HepG2 (cell line): ENCODE measurements around the gene CD6. TPM values are rescaled to one million over a fixed set of nuclear protein-coding genes. Genes with fewer than 3 reads are reported as not detected.

Experiments
- ATAC-seq: fragments of 200-7000 bp; cut with Tn5 transposase; 3 replicates; pipeline ENCODE4 v1.9.1; 2020; ENCODE audit warnings: mild to moderate bottlenecking, moderate library complexity
- BruUV-seq: library from RNA; stranded (reverse); fragments of 400-500 nt; replicated peaks from 2 replicates; lab custom pipeline; 2021; lab: Mats Ljungman, UMichigan
- CTCF ChIA-PET: fragments of 300-600 bp; formaldehyde crosslinking; extraction: SDS; loops from one replicate; lab custom pipeline; 2021; ENCODE audit warnings: low total read pairs, inconsistent platforms, low intra/inter-chr PET ratio; lab: Yijun Ruan, JAX
- POLR2A ChIA-PET: fragments of 350-600 bp; sonication (Branson Sonifier 250); formaldehyde crosslinking; loops from one replicate; lab custom pipeline; 2020; ENCODE audit warnings: antibody characterized with exemption, inconsistent platforms; lab: Yijun Ruan, JAX
- DNase-seq: peaks from one replicate; pipeline ENCODE4 v3.0.0-alpha.2; 2015; ENCODE audit warnings: low spot score
- FAIRE-seq: peaks from 3 replicates; lab custom pipeline; 2011; peaks lifted over from hg19 to GRCh38; lab: Jason Lieb, UNC
- H2AFZ ChIP-seq: one replicate; pipeline ENCODE4 v1.6.1; 2011; ENCODE audit warnings: low read length, inconsistent platforms
- H3K27ac ChIP-seq: fragments of 300-600 bp; 3 replicates; pipeline ENCODE4 v1.8.0; 2011; ENCODE audit warnings: mixed run types, mild to moderate bottlenecking, mixed read lengths, low read length, inconsistent platforms; ENCODE audit not compliant: insufficient read depth; ENCODE audit errors: extremely low read length
- H3K27me3 ChIP-seq, 2 experiments: fragments of 200-600 bp in 1 of 2; 2 replicates in 1 of 2; 3 replicates in 1 of 2; pipeline versions ENCODE4 v1.6.0 to v1.8.0; 2011; ENCODE audit warnings: low read length in 2 of 2, mild to moderate bottlenecking in 2 of 2, moderate library complexity in 2 of 2, inconsistent platforms in 1 of 2; ENCODE audit not compliant: insufficient read depth in 2 of 2, control insufficient read depth in 1 of 2
- H3K36me3 ChIP-seq, 2 experiments: fragments of 200-600 bp in 1 of 2; replicated peaks in 1 of 2; 2 replicates in 1 of 2; 3 replicates in 1 of 2; pipeline versions ENCODE4 v1.5.1 to v1.8.0; 2011; ENCODE audit warnings: low read length in 2 of 2, inconsistent platforms in 1 of 2; ENCODE audit not compliant: insufficient read depth in 2 of 2, control insufficient read depth in 1 of 2
- H3K4me1 ChIP-seq: 2 replicates; pipeline ENCODE4 v1.5.1; 2012; ENCODE audit warnings: low read length, inconsistent platforms; ENCODE audit not compliant: insufficient read depth
- H3K4me2 ChIP-seq: 2 replicates; pipeline ENCODE4 v1.6.0; 2011; ENCODE audit warnings: low read depth, low read length, inconsistent platforms
- H3K4me3 ChIP-seq, 3 experiments: fragments of 200-600 bp in 1 of 3; sonication (generic), shearing (Covaris generic) in 1 of 3; replicated peaks in 1 of 3; 2 replicates each; pipeline ENCODE4 v1.5.1; 2011 to 2016; ENCODE audit warnings: low read length in 3 of 3, inconsistent platforms in 2 of 3, low read depth in 2 of 3, mild to moderate bottlenecking in 2 of 3, control low read depth in 1 of 3, mixed read lengths in 1 of 3; ENCODE audit not compliant: insufficient read depth in 1 of 3
- H3K79me2 ChIP-seq: one replicate; pipeline ENCODE4 v1.6.1; 2011; ENCODE audit warnings: low read length, inconsistent platforms; ENCODE audit not compliant: insufficient read depth
- H3K9ac ChIP-seq: 2 replicates; pipeline ENCODE4 v1.6.0; 2011; ENCODE audit warnings: mild to moderate bottlenecking, low read depth, low read length, inconsistent platforms; ENCODE audit not compliant: insufficient read depth
- H3K9me3 ChIP-seq: 2 replicates; pipeline ENCODE4 v1.5.1; 2012; ENCODE audit warnings: mild to moderate bottlenecking, low read length
- H4K20me1 ChIP-seq: 2 replicates; pipeline ENCODE4 v1.6.0; 2011; ENCODE audit warnings: inconsistent platforms, mild to moderate bottlenecking, low read length, moderate library complexity; ENCODE audit not compliant: insufficient read depth
- ARHGAP35 ChIP-seq: sonication (generic); formaldehyde crosslinking; IDR thresholded peaks from 2 replicates; pipeline ENCODE4 v1.9.0; 2022; ENCODE audit warnings: mild to moderate bottlenecking, inconsistent platforms, moderate library complexity, missing genetic modification reagents, borderline replicate concordance
- ARID4A ChIP-seq: sonication (generic); formaldehyde crosslinking; IDR thresholded peaks from 2 replicates; pipeline ENCODE4 v1.5.0; 2020; ENCODE audit warnings: mild to moderate bottlenecking, missing genetic modification reagents, borderline replicate concordance
- CENPBD1 ChIP-seq: sonication (generic); formaldehyde crosslinking; IDR thresholded peaks from 2 replicates; pipeline ENCODE4 v1.8.0; 2022; ENCODE audit warnings: missing genetic modification reagents, low read depth, mild to moderate bottlenecking, borderline replicate concordance
- DMAP1 ChIP-seq: IDR thresholded peaks from 2 replicates; pipeline ENCODE4 v1.6.1; 2016
- KLF16 ChIP-seq, 2 experiments: sonication (generic) in 1 of 2; formaldehyde crosslinking in 1 of 2; IDR thresholded peaks; 2 replicates each; pipeline versions ENCODE4 v1.6.1 to v1.8.0; 2016 to 2023; ENCODE audit warnings: missing genetic modification reagents in 2 of 2, missing compliant biosample characterization in 1 of 2
- LBX2 ChIP-seq: sonication (generic); formaldehyde crosslinking; IDR thresholded peaks from 2 replicates; pipeline ENCODE4 v1.5.0; 2020; ENCODE audit warnings: missing genetic modification reagents, mild to moderate bottlenecking, borderline replicate concordance
- PLRG1 ChIP-seq: fragments of 450-650 bp; conservative IDR thresholded peaks from 2 replicates; pipeline ENCODE4 v1.6.1; 2016
- POLR2AphosphoS5 ChIP-seq: IDR thresholded peaks from 2 replicates; pipeline ENCODE4 v1.6.1; 2012; ENCODE audit warnings: low read depth, low read length
- PPARG ChIP-seq: conservative IDR thresholded peaks from 2 replicates; pipeline ENCODE4 v1.6.1; 2016; ENCODE audit warnings: missing biosample characterization, missing genetic modification reagents
- RORA ChIP-seq: sonication (generic); formaldehyde crosslinking; IDR thresholded peaks from 2 replicates; pipeline ENCODE4 v1.5.0; 2020; ENCODE audit warnings: mild to moderate bottlenecking, missing genetic modification reagents, moderate library complexity
- SETDB1 ChIP-seq: sonication (generic); formaldehyde crosslinking; IDR thresholded peaks from 2 replicates; pipeline ENCODE4 v1.5.1; 2020; ENCODE audit warnings: missing genetic modification reagents, mild to moderate bottlenecking, borderline replicate concordance
- TFDP1 ChIP-seq: IDR thresholded peaks from 2 replicates; pipeline ENCODE4 v1.6.1; 2016; ENCODE audit warnings: missing compliant biosample characterization, missing genetic modification reagents, borderline replicate concordance
- TFDP2 ChIP-seq: sonication (generic); formaldehyde crosslinking; IDR thresholded peaks from 2 replicates; pipeline ENCODE4 v1.4.0; 2020; ENCODE audit warnings: missing genetic modification reagents
- ZNF441 ChIP-seq: sonication (generic); formaldehyde crosslinking; IDR thresholded peaks from 2 replicates; pipeline ENCODE4 v1.7.0; 2021; ENCODE audit warnings: missing genetic modification reagents, borderline replicate concordance
- ZNF660 ChIP-seq: sonication (generic); formaldehyde crosslinking; IDR thresholded peaks from 2 replicates; pipeline ENCODE4 v1.5.1; 2020; ENCODE audit warnings: mild to moderate bottlenecking, low read depth, missing genetic modification reagents, borderline replicate concordance
- ZNF777 ChIP-seq: sonication (generic); formaldehyde crosslinking; IDR thresholded peaks from 2 replicates; pipeline ENCODE4 v1.4.0; 2020; ENCODE audit warnings: missing genetic modification reagents
- WGBS: methylation state at CpG from one replicate; pipeline ENCODE4 v1.1.6; 2017; ENCODE audit warnings: low lambda C conversion rate; 5-methylcytosine and 5-hydroxymethylcytosine counted together
- in situ Hi-C: cut with HindIII; loops from 2 replicates; pipeline ENCODE4 v1.10.0; 2017; ENCODE audit warnings: low pct_unique_long_range_greater_than_20kb; ENCODE audit not compliant: extremely low pct_ligation_motif_present
- intact Hi-C: fragments of 100-400 bp; cut with micrococcal nuclease; formaldehyde crosslinking; loops from one replicate; pipeline ENCODE4 v1.10.0; 2022; ENCODE audit not compliant: unreplicated experiment
- polyA plus RNA-seq, 8 experiments: library from polyadenylated mRNA; depleted of rRNA in 3 of 8; stranded (reverse) in 7 of 8; unstranded in 1 of 8; fragments of >200 nt; fragmentation: Illumina TruSeq in 4 of 8; extraction: Trizol in 4 of 8; gene quantifications; 2 replicates each; pipeline versions ENCODE4 v1.2.1 to v1.2.3, GENCODE V29; 2011 to 2016; ENCODE audit warnings: low read depth in 4 of 8, missing spikeins in 1 of 8, mixed read lengths in 1 of 8; ENCODE audit not compliant: insufficient read depth in 1 of 8
- total RNA-seq, 5 experiments: library from RNA; depleted of rRNA; stranded (reverse); fragments of >200 nt; fragmentation: Illumina TruSeq; extraction: Trizol; gene quantifications; 2 replicates each; pipeline ENCODE4 v1.2.3, GENCODE V29; 2016; ENCODE audit warnings: low read depth in 1 of 5

The CD6 gene
- total and polyA plus RNA-seq, 2 of the 13 experiments (the other 11 are each of a cell fraction or from before 2014, with no cell fraction given), result not detected

GRCh38 chr11:61049859-61050258 is 78.4 kb downstream of the CD6 start (continued):
- TF ChIP-seq ARHGAP35 (no peak), CENPBD1 (CRISPR knock-in tag) (no peak), PLRG1 (no peak), POLR2AphosphoS5 (no peak), TFDP2 (CRISPR knock-in tag) (no peak)

- Histone ChIP-seq H4K20me1 (no peaks in the 10 kb centered on the region), H3K9ac (no peak overlapping the region), H3K27me3 (peaks cover 2 to 79% of the 10 kb centered on the region in 2 experiments; a peak in 4 of 5 replicates), H3K79me2 (no peaks in the 10 kb centered on the region), H3K4me1 (no peaks in the 10 kb centered on the region), H3K36me3 (no peaks in the 10 kb centered on the region), H3K27ac (no peak overlapping the region), H3K4me2 (no peak overlapping the region), H2AFZ (no peak overlapping the region), H3K4me3 (no peak overlapping the region), H3K9me3 (no peaks in the 10 kb centered on the region)
- no peak for DNase-seq
- ChIA-PET POLR2A (no interaction called here), CTCF (no interaction called here)
- intact Hi-C loops, result no loop called here
- no peak for FAIRE-seq
- BruUV-seq, result no TSS peak
- no peak; the same call in 2 of the 3 replicates for ATAC-seq
- in situ Hi-C loops, result no loop called here
- 13% methylated on average over 6 of the region's 13 CpGs for WGBS
- TF ChIP-seq KLF16 (CRISPR knock-in tag; IDR thresholded peaks at IDR 0.05) (no peak), ZNF777 (no peak), PPARG (no peak), ZNF660 (CRISPR knock-in tag) (no peak), TFDP1 (CRISPR knock-in tag) (no peak), SETDB1 (no peak), RORA (CRISPR knock-in tag) (no peak), DMAP1 (CRISPR knock-in tag) (no peak), LBX2 (CRISPR knock-in tag) (no peak), ZNF441 (no peak), ARID4A (CRISPR knock-in tag) (no peak)
Observed at GRCh38 chr11:61052182-61052972, 80.9 kb downstream of the CD6 start.
